Endothelial cell (in vitro differentiated cells): ENCODE results near the gene APRT. TPM values are rescaled to one million over a fixed set of nuclear protein-coding genes. Genes with fewer than 3 reads are reported as not detected.

Experiments used
- DNase-seq: peaks from one replicate; pipeline ENCODE4 v3.0.0; 2021; ENCODE audit warnings: low spot score
- H3K27ac Mint-ChIP-seq: one replicate; pipeline ENCODE4 v1.8.0; 2021; ENCODE audit warnings: mixed read lengths, inconsistent platforms; ENCODE audit not compliant: unreplicated experiment
- H3K27me3 Mint-ChIP-seq: one replicate; pipeline ENCODE4 v1.8.0; 2021; ENCODE audit warnings: mild to moderate bottlenecking, moderate library complexity, mixed read lengths, inconsistent platforms; ENCODE audit not compliant: unreplicated experiment
- H3K36me3 Mint-ChIP-seq: one replicate; pipeline ENCODE4 v1.8.0; 2021; ENCODE audit warnings: mild to moderate bottlenecking, low read depth, mixed read lengths, inconsistent platforms; ENCODE audit not compliant: unreplicated experiment
- H3K4me1 Mint-ChIP-seq: one replicate; pipeline ENCODE4 v1.8.0; 2021; ENCODE audit warnings: mild to moderate bottlenecking, mixed read lengths, inconsistent platforms; ENCODE audit not compliant: unreplicated experiment
- H3K4me3 Mint-ChIP-seq: one replicate; pipeline ENCODE4 v1.8.0; 2021; ENCODE audit warnings: mild to moderate bottlenecking, mixed read lengths, inconsistent platforms; ENCODE audit not compliant: unreplicated experiment
- H3K9me3 Mint-ChIP-seq: one replicate; pipeline ENCODE4 v1.8.0; 2021; ENCODE audit warnings: mixed read lengths, inconsistent platforms; ENCODE audit not compliant: unreplicated experiment
- total RNA-seq: library from RNA; stranded (reverse); fragmentation: NEBNext Ultra II Directional; extraction: Animal tissue kit (Norgen Biotek cat#: 25700); gene quantifications from one replicate; pipeline ENCODE4 v1.2.1, GENCODE V29; 2021; ENCODE audit not compliant: unreplicated experiment
- TF ChIP-seq, protein P1 (sequence below): fragments of 200-600 bp; sonication (generic); IDR thresholded peaks from one replicate; pipeline ENCODE4 v1.5.0; 2021; ENCODE audit warnings: antibody characterized with exemption; ENCODE audit not compliant: unreplicated experiment

The APRT gene
- total RNA-seq, 1 donor from 2014 or later: 80.7 TPM

DNA sequence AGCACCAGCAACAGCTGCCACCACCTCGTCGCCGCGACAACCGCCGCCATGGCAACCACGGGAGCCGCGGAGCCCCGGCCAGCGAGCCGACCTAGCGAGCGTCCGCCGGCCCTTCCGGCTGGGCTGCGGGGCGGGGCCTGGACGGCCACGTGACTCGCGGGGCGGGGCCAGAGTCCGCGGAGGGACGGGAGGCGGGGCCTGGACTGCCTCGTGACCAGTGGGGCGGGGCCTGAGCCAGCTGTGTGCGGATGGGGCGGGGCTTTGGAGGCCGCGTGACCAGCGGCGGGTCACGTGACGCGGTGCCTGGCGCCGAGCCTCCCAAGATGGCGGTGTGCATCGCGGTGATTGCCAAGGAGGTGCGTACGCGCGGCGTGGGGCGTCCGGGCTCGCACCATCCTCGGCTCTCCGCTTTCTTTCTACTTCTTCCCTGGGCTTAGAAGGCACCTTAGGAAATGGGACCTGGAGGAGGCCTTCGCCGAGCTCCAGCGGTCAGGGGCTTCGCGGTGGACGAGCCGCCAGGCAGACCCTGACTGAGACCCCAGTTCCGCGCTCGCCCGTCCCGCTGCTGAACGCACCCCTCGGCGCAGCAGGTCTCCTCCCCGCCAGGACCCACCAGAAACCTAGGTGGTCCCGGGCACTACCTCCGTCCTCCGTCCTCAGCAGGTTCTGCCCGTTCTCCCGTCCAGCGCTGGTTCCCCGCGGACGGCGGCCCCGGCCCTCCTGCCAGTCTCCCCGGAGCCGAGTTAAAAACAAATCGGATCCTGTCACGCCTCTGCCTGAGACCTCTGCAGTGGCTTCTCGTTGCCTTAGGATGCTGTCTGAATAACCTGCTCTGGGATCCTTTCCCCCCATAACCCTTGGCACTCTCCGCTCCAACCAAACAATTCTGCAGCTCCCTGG lies 45.4 kb upstream of the APRT start, which contains the start of the genes GALNS and TRAPPC2L:
Gene GALNS, minus strand, starts transcription at position 120 of the 900 bp plus-strand sequence. Its CDS starts 70 bp downstream, at position 50.
Gene TRAPPC2L, plus strand, starts transcription at position 300 of the 900 bp plus-strand sequence. Its CDS starts 24 bp downstream, at position 324.
- peaks cover 9% of the 10 kb centered on the region for H3K4me1 Mint-ChIP-seq
- H3K9me3 Mint-ChIP-seq: no peaks in the 10 kb centered on the region
- H3K27me3 Mint-ChIP-seq: peaks cover 10% of the 10 kb centered on the region
- TF ChIP-seq, protein P1, sequence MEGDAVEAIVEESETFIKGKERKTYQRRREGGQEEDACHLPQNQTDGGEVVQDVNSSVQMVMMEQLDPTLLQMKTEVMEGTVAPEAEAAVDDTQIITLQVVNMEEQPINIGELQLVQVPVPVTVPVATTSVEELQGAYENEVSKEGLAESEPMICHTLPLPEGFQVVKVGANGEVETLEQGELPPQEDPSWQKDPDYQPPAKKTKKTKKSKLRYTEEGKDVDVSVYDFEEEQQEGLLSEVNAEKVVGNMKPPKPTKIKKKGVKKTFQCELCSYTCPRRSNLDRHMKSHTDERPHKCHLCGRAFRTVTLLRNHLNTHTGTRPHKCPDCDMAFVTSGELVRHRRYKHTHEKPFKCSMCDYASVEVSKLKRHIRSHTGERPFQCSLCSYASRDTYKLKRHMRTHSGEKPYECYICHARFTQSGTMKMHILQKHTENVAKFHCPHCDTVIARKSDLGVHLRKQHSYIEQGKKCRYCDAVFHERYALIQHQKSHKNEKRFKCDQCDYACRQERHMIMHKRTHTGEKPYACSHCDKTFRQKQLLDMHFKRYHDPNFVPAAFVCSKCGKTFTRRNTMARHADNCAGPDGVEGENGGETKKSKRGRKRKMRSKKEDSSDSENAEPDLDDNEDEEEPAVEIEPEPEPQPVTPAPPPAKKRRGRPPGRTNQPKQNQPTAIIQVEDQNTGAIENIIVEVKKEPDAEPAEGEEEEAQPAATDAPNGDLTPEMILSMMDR: peak; percentile 22
- H3K27ac Mint-ChIP-seq: peak within 1 kb of the TSS; percentile 90
- peaks cover 11% of the 10 kb centered on the region for H3K36me3 Mint-ChIP-seq
- peak within 1 kb of the TSS; percentile 100 for H3K4me3 Mint-ChIP-seq
- peak; percentile 100 for DNase-seq

DNA sequence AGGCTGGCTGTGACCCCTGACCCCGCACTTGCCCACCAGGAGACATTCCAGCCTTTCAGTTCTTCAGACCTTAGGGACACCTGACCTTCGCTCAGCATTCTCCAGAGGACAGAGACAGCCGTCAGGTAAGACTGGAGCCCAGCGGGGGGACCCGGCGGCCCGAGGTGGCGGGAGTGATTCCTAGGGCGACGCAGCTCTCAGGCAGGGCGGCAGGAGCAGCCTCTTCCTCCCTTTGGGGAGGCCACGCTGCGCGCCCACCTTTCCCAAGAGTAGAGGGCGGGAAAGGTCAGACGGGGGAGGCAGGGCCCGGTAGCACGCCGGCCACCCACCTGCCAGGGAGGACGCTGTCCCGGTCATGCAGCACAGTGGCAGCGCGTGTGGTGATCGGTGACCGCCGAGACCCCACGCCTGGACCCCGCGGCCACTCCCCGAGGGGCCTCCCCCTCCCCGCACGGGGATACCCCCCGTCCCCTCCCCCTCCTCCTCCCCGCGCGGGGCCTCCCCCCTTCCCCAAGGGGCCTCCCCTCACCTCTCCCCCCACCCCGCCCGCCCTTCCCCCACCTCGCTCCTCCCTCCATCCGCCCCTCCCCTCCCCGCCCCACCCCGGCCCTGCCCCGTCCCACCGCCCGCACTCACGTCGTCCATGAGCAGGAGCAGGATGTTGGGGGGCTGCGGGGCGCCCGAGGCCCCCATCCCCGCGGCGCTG lies 44.5 kb upstream of the APRT start:
- Mint-ChIP-seq H3K4me3 (peak overlapping the region; percentile 87), H3K27ac (peak overlapping the region; percentile 30), H3K4me1 (peaks cover 9% of the 10 kb centered on the region), H3K9me3 (no peaks in the 10 kb centered on the region), H3K27me3 (peaks cover 10% of the 10 kb centered on the region), H3K36me3 (peaks cover 13% of the 10 kb centered on the region)
- TF ChIP-seq, protein P1: no peak
- DNase-seq: peak; percentile 34

DNA sequence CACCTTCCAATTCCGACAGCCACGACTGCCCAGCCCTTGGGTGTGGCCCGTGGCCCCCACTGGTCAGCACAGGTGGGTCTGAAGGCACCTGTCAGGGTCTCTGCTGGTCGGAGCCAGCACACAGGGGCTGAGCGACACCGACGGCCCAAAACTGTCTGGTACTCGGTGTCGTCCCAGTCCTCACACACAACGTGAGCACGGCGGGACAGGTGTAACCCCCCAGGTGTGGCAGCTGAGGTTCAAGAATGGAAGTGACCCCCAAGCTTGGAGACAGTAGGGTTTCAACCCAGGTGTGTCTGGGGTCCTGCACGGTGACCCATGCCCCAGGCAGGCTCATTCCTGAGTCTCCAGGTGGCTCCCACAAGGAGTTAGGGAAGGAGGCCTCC lies 44.0 kb upstream of the APRT start:
- Mint-ChIP-seq H3K27me3 (peaks cover 10% of the 10 kb centered on the region), H3K27ac (peak overlapping the region; percentile 30), H3K4me3 (peak overlapping the region; percentile 87), H3K4me1 (peaks cover 9% of the 10 kb centered on the region), H3K36me3 (peaks cover 8% of the 10 kb centered on the region), H3K9me3 (no peaks in the 10 kb centered on the region)
- no peak for DNase-seq
- TF ChIP-seq, protein P1: no peak

DNA sequence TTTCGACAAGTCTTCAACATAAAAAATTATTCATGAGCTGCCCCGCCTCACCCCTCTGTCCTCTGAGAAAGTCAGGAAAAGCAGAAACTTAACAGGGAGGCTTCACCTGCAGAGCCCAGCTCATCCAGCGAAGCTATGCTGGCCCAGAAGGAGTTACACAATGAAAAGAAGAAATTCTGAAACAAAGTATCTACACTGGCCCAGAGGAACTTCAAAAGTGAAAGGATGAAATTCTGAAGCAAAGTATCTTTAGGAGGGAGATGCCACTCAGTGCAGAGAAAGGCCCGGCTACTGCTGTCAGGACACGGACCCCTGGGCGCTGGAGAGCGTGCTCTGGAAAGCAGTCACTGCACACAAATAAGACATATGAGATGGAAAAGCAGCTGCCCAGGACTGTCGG lies 43.4 kb upstream of the APRT start:
- Mint-ChIP-seq H3K4me3 (peak overlapping the region; percentile 76), H3K27ac (peak overlapping the region; percentile 25), H3K9me3 (no peaks in the 10 kb centered on the region), H3K4me1 (peaks cover 9% of the 10 kb centered on the region), H3K27me3 (peaks cover 9% of the 10 kb centered on the region), H3K36me3 (peaks cover 8% of the 10 kb centered on the region)
- TF ChIP-seq, protein P1: no peak
- no peak for DNase-seq
